ENCODE results near the gene TNIK. TPM values are rescaled to one million over a fixed set of nuclear protein-coding genes. Genes with fewer than 3 reads are reported as not detected.
"Not testable (repeated sequence)": the region's sequence is repeated elsewhere in the genome, so short reads cannot be mapped to it uniquely, and the experiment has no call there.

Gene TNIK
- polyA plus RNA-seq, 3 donors = 18.0 to 22.5 (median 18.9) TPM

GRCh38 chr3:171258316-171258715, 201.9 kb downstream of the TNIK start:
- no peak for DNase-seq (ENCODE audit: extremely low read depth in 1 of 11, low read depth in 9 of 11, low spot score in 4 of 11)

- DNase-seq (ENCODE audit: extremely low read depth in 1 of 11, low read depth in 9 of 11, low spot score in 4 of 11) = no peak
Observed at GRCh38 chr3:171257251-171258203, 202.7 kb downstream of the TNIK start.

- no peak for DNase-seq (ENCODE audit: extremely low read depth in 1 of 11, low read depth in 9 of 11, low spot score in 4 of 11)
Observed at GRCh38 chr3:171256445-171257250, 203.6 kb downstream of the TNIK start.

DNA sequence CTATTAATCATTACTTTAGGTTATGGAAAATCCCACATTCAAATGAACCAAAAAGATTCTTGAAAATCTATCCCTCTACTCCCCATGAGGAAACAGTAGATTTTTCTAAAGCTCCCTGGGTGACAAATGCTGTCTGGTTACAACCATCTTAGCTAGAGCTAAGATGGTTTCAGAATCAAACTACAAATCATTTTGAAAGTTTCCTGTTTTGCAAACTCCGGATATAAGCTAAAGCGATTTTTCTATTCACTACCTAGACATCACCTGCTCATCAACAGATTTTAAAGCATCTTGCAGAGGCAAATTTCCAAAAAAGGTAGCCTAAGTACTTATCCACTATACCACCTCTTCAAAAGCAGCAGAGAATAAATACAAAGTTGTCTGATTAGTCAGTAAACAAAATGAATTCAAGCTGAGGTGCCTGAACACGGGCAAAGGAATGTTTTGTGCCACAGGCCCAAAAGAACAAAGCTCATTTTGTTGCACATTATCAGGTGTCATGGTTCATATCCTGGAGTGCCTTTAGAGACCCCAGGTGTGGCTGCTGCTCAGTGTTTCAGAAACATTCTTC, 204.9 kb downstream of the TNIK start:
- no peak for DNase-seq (ENCODE audit: extremely low read depth in 1 of 11, low read depth in 9 of 11, low spot score in 4 of 11)

DNA sequence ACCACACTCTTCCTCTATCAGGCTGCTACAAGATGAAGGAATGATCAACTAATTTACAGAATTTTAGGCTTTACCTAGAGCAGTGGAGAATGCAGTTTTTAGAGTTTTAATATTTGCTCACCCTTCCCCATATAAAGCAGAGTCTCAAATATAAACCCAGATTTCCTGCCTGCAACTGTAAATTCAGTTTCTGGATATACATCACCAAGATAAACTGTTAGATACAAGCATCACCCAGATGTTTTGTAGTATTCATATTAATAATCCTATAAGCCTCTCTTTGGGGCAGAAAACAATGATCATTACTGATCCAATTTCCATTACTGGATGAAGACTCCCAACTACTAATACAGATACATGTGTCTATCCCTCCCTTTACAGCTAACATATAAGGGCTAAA, 205.9 kb downstream of the TNIK start:
- no peak for DNase-seq (ENCODE audit: extremely low read depth in 1 of 11, low read depth in 9 of 11, low spot score in 4 of 11)

DNA sequence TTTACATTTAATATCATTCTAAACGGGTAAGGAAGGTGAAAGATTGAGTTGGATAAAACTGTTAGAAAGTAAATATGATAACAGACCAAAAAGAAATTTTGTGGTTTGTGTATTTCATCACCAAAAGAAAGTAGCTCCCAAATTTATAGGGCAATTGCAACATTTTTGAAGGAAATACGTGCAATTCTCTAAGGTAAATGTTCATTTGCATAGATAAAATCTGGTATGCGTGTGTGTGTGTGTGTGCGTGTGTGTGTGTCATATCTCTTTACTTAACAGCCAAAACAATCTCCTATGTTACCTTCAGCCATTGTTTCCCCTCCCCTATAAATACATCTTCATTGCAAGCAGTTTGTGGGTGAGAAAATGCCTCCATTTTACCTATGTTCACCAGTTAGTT, 208.4 kb downstream of the TNIK start:
- DNase-seq (ENCODE audit: extremely low read depth in 1 of 11, low read depth in 9 of 11, low spot score in 4 of 11) = no peak

DNA sequence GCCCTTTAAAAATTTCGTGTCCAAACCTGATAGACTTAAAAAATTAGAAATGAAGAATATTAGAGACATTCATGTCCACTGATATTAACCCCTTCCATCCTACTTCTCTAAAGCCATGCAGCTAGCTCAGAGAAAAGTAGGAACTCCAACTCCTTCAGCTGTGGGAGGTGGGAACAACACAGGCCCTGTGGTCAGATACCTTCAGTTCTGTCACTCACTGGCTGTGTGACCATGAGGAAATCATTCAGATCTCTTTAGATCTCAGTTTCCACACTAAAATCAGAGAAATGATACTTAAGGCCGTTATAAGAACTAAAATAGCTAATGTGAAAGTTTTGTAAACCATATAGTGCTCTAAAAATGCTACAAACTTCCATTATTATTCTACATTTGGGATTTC, 209.8 kb downstream of the TNIK start:
- DNase-seq (ENCODE audit: extremely low read depth in 1 of 11, low read depth in 9 of 11, low spot score in 4 of 11) = no peak

DNA sequence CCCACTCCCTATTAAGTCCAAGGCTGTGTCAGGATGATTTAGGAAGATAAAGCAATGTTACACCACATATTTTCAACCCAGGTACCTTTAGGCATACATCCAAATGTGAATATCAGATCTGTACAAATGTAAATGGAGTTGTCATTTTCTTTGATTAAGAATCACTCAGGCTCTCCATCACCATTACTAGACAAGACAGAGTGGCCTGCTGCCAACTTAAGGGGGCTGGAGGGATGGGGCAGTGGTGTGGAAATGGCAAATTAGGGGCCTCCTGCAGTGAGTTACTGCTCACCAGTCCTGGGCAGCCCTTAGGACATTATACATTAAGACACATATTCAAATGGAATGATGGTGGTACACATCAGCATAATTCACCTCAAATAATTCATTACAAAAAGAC, 211.0 kb downstream of the TNIK start:
- DNase-seq (ENCODE audit: extremely low read depth in 1 of 11, low read depth in 9 of 11, low spot score in 4 of 11) = no peak

DNA sequence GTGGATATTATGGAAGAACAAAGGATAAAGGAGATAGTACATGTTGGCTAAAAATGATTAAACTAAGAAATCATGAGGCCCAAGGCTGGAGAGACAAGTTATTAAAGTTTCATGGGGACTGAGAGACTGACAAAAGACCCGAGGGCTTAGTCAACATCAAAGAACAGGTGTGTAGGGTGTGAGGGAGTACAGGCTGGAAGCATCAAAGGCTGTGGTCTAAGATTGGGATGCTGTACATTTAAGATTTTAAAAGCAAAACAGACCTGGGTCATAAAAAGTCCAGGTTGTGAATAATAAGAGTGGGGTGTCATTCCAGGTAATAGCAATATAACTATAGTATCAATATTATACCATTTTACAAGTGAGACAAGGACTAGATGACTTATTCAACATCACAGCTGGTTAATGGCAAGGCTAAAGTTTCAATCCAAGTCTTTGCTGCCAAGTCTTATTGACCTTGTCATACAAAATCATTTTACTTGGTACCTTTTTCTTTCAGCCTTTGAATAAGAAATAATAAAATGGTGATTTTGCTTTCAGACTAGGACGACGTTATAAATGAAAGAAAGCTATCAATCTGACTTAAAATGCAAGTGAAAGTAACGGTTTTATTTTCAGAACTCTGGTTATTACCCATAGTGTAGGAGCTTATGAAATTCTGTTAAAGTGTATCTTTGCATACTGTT, 211.6 kb downstream of the TNIK start:
- no peak for DNase-seq (ENCODE audit: extremely low read depth in 1 of 11, low read depth in 9 of 11, low spot score in 4 of 11)

- no peak for DNase-seq (ENCODE audit: extremely low read depth in 1 of 11, low read depth in 9 of 11, low spot score in 4 of 11)
Observed at GRCh38 chr3:171245796-171246765, 214.1 kb downstream of the TNIK start.

GRCh38 chr3:171242951-171243350, 217.3 kb downstream of the TNIK start:
- no peak for DNase-seq (ENCODE audit: extremely low read depth in 1 of 11, low read depth in 9 of 11, low spot score in 4 of 11)

DNA sequence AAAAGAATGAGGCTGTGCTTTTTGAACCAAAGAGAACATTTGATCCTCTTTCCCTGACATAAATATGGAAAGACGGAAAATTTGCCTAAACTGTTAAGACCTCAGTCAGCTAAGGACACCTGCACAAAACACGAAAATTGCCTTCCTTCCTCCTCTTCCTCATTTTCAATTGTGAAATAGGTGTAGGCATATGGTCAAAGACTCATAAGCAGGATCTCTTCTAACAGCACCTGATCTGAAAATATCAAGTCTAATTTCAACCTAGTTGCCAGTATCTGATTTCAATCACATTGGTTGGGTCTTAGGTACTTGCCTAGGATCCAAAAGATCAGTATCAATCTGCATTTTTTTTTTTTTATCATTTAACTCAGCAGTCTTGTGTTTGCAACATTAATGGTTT, 218.0 kb downstream of the TNIK start:
- DNase-seq (ENCODE audit: extremely low read depth in 1 of 11, low read depth in 9 of 11, low spot score in 4 of 11) = no peak

DNA sequence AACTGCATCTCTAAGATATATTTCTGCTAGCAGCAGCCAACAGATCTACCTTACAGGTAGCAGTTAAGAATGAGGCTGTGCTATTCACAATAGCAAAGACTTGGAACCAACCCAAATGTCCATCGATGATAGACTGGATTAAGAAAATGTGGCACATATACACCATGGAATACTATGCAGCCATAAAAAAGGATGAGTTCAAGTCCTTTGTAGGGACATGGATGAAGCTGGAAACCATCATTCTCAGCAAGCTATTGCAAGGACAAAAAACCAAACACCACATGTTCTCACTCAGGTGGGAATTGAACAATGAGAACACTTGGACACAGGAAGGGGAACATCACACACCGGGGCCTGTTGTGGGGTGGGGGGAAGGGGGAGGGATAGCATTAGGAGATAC, 218.6 kb downstream of the TNIK start:
- not testable (repeated sequence) for DNase-seq (ENCODE audit: extremely low read depth in 1 of 11, low read depth in 9 of 11, low spot score in 4 of 11)

GRCh38 chr3:171240504-171240835, 219.7 kb downstream of the TNIK start:
- no peak for DNase-seq (ENCODE audit: extremely low read depth in 1 of 11, low read depth in 9 of 11, low spot score in 4 of 11)

DNA sequence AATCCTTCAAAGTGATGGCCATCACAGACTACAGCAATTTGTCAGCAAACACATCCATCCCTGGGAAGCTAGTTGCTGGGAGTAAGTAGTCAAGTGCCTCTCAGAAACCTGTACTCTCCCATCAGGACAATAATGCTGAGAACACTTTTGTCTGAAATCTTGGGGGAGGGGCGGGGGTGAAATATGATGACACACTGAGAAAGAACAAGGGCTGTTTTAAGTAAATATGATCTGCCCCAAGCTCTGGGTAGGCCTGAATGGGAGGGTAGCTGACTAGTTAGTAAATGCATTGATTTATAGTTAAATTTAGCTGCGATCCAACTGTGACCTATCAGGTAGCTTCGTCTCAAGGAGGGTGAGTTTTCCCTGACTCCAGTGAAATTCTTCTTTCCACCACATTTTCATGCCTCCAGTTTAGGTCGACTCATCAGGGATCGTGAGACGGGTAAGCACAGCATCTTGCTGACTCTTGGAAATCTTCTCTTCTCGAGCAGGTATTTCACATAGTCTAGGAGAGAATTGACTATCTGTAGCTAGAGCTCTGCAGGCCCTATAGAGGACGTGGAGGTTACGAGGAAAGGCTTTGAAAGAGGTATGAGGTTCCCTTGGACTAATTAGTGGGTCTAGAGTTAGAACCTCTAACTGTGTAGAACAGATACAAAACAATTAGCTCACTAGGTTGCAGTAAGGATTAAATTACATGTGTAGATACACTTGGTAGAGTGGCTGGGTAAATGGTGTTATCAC, 220.3 kb downstream of the TNIK start:
- DNase-seq (ENCODE audit: extremely low read depth in 1 of 11, low read depth in 9 of 11, low spot score in 4 of 11) = no peak

DNA sequence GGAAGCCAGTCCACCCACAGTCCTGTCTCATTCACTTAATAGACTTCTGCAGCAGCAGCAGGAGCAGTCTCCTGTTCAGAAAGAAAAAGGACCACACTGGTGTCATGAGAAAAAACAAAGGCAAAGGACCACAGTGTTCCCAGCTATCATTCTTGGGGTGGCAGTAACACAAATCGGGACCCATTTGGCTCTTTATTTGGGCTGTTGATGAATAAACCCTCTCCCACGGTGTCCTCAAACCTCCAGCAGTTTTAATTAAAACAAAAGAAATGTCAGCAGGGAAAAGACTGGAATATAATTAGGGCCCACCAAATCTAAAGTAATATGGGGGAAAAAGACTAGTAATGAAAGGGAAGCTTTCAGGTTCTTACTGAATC, 223.2 kb downstream of the TNIK start:
- DNase-seq (ENCODE audit: extremely low read depth in 1 of 11, low read depth in 9 of 11, low spot score in 4 of 11) = no peak

- DNase-seq (ENCODE audit: extremely low read depth in 1 of 11, low read depth in 9 of 11, low spot score in 4 of 11) = no peak
Observed at GRCh38 chr3:171236265-171237008, 223.8 kb downstream of the TNIK start.
